Parathyroid adenoma (tissue), 2 donors: ENCODE data around the gene KDR.

ENCODE experiments used
- H2AFZ ChIP-seq: fragments of 300-600 bp; sonication (generic); one replicate; pipeline ENCODE4 v1.7.0; 2017; ENCODE audit warnings: antibody characterized with exemption, mild to moderate bottlenecking
- H3K27ac ChIP-seq: fragments of 300-600 bp; sonication (generic); one replicate; pipeline ENCODE4 v1.7.0; 2017
- H3K27me3 ChIP-seq: fragments of 300-600 bp; sonication (generic); one replicate; pipeline ENCODE4 v1.7.0; 2017; ENCODE audit warnings: low read length; ENCODE audit not compliant: control insufficient read depth, insufficient read depth
- H3K36me3 ChIP-seq: fragments of 300-600 bp; sonication (generic); one replicate; pipeline ENCODE4 v1.7.0; 2017; ENCODE audit warnings: low read length; ENCODE audit not compliant: control insufficient read depth, insufficient read depth
- H3K4me1 ChIP-seq: fragments of 300-600 bp; sonication (generic); one replicate; pipeline ENCODE4 v1.7.0; 2017; ENCODE audit warnings: control low read depth
- H3K4me2 ChIP-seq: fragments of 300-600 bp; sonication (generic); one replicate; pipeline ENCODE4 v1.7.0; 2017; ENCODE audit warnings: low read length
- H3K4me3 ChIP-seq: fragments of 300-600 bp; sonication (generic); one replicate; pipeline ENCODE4 v1.7.0; 2017; ENCODE audit warnings: low read depth, low read length
- H3K79me2 ChIP-seq: fragments of 300-600 bp; sonication (generic); one replicate; pipeline ENCODE4 v1.7.0; 2017; ENCODE audit warnings: control low read depth
- H3K9ac ChIP-seq: fragments of 300-600 bp; sonication (generic); one replicate; pipeline ENCODE4 v1.7.0; 2017; ENCODE audit warnings: mild to moderate bottlenecking
- H3K9me3 ChIP-seq: fragments of 300-600 bp; sonication (generic); one replicate; pipeline ENCODE4 v1.7.0; 2017; ENCODE audit warnings: low read length; ENCODE audit not compliant: control insufficient read depth
- CTCF ChIP-seq: fragments of 300-600 bp; sonication (generic); IDR thresholded peaks from one replicate; pipeline ENCODE4 v1.7.0; 2017; ENCODE audit warnings: antibody characterized with exemption, mild to moderate bottlenecking
- donor health status: primary hyperparathyroidism.

The KDR gene

DNA sequence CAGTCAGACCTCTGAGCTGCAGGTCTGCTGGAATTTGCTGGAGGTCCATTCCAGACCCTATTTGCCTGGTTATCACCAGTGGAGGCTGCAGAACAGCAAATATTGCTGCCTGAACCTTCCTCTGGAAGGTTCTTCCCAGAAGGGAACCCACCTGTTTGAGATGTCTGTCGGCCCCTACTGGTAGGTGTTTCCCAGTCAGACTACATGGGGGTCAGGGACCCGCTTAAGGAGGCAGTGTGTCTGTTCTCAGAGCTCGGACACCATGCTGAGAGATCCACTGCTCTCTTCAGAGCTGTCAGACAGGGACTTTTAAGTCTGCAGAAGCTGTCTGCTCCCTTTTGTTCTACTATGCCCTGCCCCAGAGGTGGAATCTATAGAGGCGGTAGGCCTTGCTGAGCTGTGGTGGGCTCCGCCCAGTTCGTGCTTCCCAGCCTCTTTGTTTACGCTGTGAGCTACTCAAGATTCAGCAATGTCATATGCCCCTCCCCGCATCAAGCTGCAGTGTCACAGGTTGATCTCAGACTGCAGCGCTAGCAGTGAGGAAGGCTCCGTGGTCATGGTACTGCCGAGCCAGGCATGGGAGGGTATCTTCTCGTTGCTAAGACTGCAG lies 44.1 kb upstream of the KDR start:
- Histone ChIP-seq H3K4me2 (no peak overlapping the region), H3K4me3 (no peak overlapping the region), H2AFZ (no peak overlapping the region), H3K27ac (no peak overlapping the region), H3K9me3 (no peaks in the 10 kb centered on the region), H3K36me3 (no peaks in the 10 kb centered on the region), H3K9ac (no peak overlapping the region), H3K27me3 (no peaks in the 10 kb centered on the region), H3K79me2 (no peaks in the 10 kb centered on the region), H3K4me1 (no peaks in the 10 kb centered on the region)
- no peak for TF ChIP-seq CTCF

GRCh38 chr4:55162396-55162795 lies 37.0 kb upstream of the KDR start:
- Histone ChIP-seq H3K4me2 (no peak overlapping the region), H3K4me1 (no peaks in the 10 kb centered on the region), H3K4me3 (no peak overlapping the region), H3K79me2 (no peaks in the 10 kb centered on the region), H3K27me3 (no peaks in the 10 kb centered on the region), H2AFZ (no peak overlapping the region), H3K9me3 (no peaks in the 10 kb centered on the region), H3K36me3 (no peaks in the 10 kb centered on the region), H3K27ac (no peak overlapping the region), H3K9ac (no peak overlapping the region)
- TF ChIP-seq CTCF, result no peak

DNA sequence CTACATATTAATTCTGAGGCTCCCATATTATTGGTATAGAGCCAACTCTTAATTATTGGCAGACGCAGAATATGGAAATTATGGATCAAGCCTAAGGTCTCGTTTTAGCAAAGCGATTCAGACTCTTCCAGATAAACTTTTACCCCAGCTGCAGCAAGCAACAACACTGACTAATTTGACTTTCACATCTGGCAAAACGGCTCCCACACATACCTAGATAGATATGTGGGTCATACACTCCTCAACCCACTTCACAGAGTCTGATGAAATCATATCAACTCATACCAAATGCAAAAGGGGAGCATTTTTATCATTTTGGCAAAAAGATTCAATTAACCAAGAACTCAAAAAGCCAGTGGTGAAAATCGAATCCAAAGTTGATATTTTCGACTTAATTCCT lies 36.3 kb upstream of the KDR start:
- Histone ChIP-seq H3K4me2 (no peak overlapping the region), H3K36me3 (no peaks in the 10 kb centered on the region), H3K9ac (no peak overlapping the region), H3K27ac (no peak overlapping the region), H3K27me3 (no peaks in the 10 kb centered on the region), H3K79me2 (no peaks in the 10 kb centered on the region), H2AFZ (no peak overlapping the region), H3K9me3 (no peaks in the 10 kb centered on the region), H3K4me1 (no peaks in the 10 kb centered on the region), H3K4me3 (no peak overlapping the region)
- no peak for TF ChIP-seq CTCF

DNA sequence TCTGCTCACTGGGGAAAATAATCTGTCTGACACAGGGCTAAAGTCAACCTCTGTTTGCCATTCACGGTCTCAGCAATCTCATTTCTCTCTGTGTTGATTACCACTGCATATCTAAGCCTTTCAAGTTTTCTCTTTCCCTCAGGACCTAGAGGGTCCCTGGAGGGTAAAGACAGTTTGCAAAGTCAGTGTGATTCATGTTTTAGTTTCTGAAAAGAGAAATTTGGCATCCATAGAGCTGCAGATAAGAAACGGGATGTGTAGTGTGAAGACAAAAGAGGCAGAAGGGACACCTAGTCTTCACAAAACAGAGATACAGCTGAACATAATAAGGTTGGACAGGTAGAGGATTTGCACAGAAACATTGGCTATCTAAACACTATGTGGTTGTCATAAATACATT lies 34.5 kb upstream of the KDR start:
- H2AFZ ChIP-seq, result no peak overlapping the region
- no peak overlapping the region for H3K4me3 ChIP-seq
- no peaks in the 10 kb centered on the region for H3K36me3 ChIP-seq
- no peak for TF ChIP-seq CTCF
- no peaks in the 10 kb centered on the region for H3K4me1 ChIP-seq
- H3K79me2 ChIP-seq, result no peaks in the 10 kb centered on the region
- no peaks in the 10 kb centered on the region for H3K27me3 ChIP-seq
- no peaks in the 10 kb centered on the region for H3K9me3 ChIP-seq
- no peak overlapping the region for H3K4me2 ChIP-seq
- H3K27ac ChIP-seq, result no peak overlapping the region
- H3K9ac ChIP-seq, result no peak overlapping the region

DNA sequence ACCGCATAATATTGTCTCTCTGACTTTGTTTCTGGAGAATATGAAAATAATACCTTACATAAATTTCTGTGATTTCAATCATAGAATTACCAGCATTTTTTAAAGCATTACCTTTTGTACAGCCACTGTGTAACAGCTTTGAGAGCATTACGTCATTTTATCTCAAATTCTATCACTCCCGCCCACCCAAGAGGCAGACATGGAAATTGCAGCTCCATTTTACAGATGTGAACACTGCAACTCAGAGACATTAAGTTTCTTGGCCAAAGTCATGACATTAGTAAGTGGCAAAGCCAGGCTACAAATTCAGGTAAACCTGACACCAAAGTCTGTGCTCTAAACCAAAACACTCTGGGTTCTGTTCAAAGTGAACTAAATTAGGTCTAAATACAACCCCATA lies 33.6 kb upstream of the KDR start:
- Histone ChIP-seq H3K27me3 (no peaks in the 10 kb centered on the region), H3K27ac (no peak overlapping the region), H3K9me3 (no peaks in the 10 kb centered on the region), H2AFZ (no peak overlapping the region), H3K79me2 (no peaks in the 10 kb centered on the region), H3K4me2 (no peak overlapping the region), H3K9ac (no peak overlapping the region), H3K4me1 (no peaks in the 10 kb centered on the region), H3K4me3 (no peak overlapping the region), H3K36me3 (no peaks in the 10 kb centered on the region)
- no peak for TF ChIP-seq CTCF
